HG03521 (cell line): ENCODE results near the gene MLH1.
"Not testable (repeated sequence)": the region's sequence is repeated elsewhere in the genome, so short reads cannot be mapped to it uniquely, and the experiment has no call there.

ENCODE experiments used
- ATAC-seq: cut with Tn5 transposase; IDR thresholded peaks from one replicate; pipeline ENCODE4 v1.9.1; 2021; ENCODE audit warnings: mild to moderate bottlenecking, moderate library complexity; ENCODE audit not compliant: unreplicated experiment

MLH1 gene

DNA sequence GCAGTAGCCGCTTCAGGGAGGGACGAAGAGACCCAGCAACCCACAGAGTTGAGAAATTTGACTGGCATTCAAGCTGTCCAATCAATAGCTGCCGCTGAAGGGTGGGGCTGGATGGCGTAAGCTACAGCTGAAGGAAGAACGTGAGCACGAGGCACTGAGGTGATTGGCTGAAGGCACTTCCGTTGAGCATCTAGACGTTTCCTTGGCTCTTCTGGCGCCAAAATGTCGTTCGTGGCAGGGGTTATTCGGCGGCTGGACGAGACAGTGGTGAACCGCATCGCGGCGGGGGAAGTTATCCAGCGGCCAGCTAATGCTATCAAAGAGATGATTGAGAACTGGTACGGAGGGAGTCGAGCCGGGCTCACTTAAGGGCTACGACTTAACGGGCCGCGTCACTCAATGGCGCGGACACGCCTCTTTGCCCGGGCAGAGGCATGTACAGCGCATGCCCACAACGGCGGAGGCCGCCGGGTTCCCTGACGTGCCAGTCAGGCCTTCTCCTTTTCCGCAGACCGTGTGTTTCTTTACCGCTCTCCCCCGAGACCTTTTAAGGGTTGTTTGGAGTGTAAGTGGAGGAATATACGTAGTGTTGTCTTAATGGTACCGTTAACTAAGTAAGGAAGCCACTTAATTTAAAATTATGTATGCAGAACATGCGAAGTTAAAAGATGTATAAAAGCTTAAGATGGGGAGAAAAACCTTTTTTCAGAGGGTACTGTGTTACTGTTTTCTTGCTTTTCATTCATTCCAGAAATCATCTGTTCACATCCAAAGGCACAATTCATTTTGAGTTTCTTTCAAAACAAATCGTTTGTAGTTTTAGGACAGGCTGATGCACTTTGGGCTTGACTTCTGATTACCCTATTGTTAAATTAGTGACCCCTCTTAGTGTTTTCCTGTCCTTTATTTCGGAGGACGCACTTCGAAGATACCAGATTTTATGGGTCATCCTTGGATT is at the start of gene MLH1:
TSS of gene MLH1 (plus strand) at position 193 of the 958 bp plus-strand sequence. CDS start at position 223, 30 bp downstream.
- ATAC-seq: peak; percentile 88

DNA sequence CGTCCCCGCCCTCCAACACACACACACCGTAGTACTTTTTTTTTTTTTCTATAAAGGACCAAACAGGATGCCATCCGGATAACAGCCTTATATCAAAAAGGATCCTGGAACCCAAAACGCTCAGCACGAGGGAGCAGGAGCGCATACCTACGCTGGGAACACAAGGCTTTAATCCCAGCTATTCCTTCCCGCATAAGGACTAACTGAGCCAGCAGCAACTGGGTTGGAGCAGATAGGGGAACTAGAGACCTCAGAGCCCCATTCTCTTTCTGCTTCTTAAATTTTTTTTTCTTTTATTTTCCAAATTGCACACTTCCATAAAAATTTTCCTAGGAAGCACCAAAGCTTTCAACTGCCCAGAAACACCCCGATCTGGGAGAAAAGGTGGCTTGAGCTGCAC is 49.7 kb upstream of the MLH1 start:
- ATAC-seq: no peak

GRCh38 chr3:36944012-36944640 is 49.2 kb upstream of the MLH1 start:
- ATAC-seq: peak; percentile 49

GRCh38 chr3:36944641-36945270 is 48.6 kb upstream of the MLH1 start, which contains the start of gene TRANK1:
Gene TRANK1 (minus strand): TSS chr3:36945054. CDS start chr3:36944809, 245 bp downstream.
- ATAC-seq: peak; percentile 62

DNA sequence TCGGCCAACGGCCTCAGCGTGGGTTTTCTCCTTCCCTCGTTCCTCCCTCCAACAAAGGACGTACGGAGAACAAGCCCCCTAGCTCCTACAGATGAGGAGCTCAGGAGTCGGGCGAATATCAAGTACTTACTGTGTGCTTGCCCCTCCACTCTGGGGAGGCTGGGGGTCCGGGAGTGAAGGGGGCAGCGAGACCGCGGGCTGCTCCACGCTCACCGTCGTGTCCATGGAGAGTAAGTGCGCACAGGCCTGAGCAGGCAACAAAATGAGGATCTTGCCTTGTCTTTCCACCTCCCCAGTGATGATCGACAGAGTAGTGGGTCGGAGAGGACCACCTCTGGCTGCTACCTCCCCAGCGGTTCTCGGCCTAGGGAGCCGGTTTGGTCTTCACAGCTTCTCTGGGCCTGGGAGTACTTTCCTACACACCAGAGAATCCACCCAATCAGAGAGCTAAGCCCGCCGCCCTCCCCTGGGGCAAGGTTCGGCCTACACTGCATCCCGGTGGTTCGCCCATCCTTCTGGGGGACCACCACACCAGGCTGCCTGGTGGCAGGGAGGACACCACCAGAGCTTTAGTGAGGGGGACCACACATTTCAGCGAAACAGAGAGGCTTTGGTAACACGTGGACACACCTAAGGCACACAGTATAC is 47.9 kb upstream of the MLH1 start:
- no peak for ATAC-seq

DNA sequence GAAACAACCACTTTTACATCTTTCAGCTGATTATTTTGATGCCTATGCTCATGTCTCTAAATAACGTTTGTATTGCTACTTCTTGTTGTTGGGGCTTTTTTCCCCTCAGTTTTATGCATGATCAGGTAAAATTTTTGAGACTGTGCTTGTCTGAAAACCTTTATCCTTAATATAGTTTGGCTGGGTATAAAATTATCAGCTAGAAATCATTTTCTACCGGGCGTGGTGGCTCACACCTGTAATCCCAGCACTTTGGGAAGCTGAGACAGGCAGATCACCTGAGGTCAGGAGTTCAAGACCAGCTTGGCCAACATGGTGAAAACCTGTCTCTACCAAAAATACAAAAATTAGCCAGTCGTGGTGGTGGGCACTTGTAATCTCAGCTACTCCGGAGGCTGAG is 45.5 kb upstream of the MLH1 start:
- ATAC-seq: not testable (repeated sequence)

GRCh38 chr3:36954452-36955134 is 38.7 kb upstream of the MLH1 start:
- ATAC-seq: no peak

DNA sequence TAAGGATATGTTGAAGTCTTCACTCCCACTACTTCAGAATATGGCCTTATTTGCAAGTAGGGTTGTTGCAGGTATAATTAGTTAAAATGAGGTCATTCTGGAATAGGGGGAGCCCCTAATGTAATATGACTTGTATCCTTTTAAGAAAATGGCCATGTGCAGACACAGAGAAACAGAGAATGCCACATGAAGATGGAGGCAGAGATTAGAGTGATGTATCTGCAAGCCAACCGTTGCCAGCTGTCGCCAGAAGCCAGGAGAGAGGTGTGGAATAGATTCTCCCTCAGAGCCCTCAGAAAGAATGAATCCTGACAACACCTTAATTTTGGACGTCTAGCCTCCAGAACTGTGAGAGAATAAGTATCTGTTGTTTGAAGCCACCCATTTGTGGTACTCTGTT is 37.2 kb upstream of the MLH1 start:
- ATAC-seq: no peak

GRCh38 chr3:36957063-36957462 is 36.3 kb upstream of the MLH1 start:
- no peak for ATAC-seq

DNA sequence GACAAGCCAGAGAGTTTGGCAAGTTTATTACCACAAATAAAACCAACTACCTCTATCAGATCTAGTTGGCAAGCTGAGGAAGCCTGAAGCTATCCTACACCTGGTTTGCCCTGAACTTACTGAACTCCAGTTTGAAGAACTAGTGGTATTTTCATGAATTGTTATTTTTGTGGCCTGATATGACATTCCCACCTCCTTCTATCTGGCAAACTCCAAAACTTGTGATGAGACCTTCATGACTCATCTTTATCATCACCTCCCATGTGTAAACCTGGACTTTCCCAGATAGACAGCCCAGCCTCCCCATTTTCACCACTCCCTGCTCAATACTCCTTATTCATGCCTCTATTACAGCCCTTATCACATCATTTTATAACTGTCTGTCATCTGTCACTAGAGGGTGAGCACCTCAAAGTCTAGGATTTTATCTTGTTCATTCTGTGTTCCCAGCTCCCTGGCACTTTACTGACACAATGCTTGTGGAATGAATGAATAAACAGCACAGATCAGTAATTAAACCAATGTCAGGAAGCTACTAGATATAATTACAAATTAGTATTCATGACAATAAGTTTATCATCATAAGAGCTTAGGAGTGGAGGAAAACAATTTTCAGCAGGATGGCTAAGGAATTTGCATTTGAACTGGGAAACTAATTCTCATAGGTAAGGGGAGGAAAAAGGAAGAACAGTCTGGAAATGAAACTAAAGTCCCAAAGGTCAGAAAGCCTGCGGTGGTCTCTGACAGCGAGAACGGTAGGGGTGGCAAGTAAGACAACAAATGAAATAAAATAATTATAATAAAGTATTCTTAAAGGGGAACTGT is 35.2 kb upstream of the MLH1 start:
- ATAC-seq: no peak

- ATAC-seq: no peak
Measured at GRCh38 chr3:36959821-36960220, 33.5 kb upstream of the MLH1 start.

DNA sequence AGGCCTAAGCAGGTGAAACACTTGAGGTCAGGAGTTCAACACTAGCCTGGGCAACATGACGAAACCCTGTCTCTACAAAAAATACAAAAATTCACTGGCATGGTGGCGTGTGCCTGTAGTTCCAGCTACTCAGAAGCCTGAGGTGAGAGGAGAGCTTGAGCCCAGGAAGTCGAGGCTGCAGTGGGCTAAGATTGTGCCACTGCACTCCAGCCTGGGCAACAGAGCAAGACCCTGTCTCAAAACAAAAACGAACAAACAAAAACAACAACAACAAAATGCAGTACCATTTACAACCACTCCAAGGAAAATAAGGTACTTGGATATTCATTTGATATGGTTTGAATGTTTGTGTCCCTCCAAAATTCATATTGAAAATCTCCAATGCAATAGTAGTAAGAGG is 32.8 kb upstream of the MLH1 start:
- no peak for ATAC-seq

GRCh38 chr3:36963008-36963407 is 30.3 kb upstream of the MLH1 start:
- not testable (repeated sequence) for ATAC-seq

DNA sequence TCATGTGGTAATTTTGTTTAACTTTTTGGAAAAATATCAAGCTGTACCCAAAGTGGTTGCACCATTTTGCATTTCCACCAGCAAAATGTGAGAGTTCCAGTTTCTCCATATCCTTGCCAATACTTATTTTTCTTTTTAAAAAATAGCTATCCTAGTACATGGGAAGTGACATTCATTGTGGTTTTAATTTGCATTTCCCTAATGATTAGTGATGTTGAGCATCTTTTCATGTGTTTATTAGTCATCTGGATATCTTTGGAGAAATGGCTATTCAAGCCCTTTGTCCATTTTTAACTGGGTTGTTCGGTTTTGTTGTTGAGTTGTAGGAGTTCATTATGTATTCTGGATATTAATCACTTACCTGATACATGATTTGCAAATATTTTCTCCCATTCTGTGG is 29.0 kb upstream of the MLH1 start:
- ATAC-seq: no peak

GRCh38 chr3:36964817-36965216 is 28.5 kb upstream of the MLH1 start:
- no peak for ATAC-seq

- ATAC-seq: no peak
Measured at GRCh38 chr3:36965440-36965839, 27.9 kb upstream of the MLH1 start.

- ATAC-seq: no peak
Measured at GRCh38 chr3:36969085-36969484, 24.2 kb upstream of the MLH1 start.

- peak; percentile 99 for ATAC-seq
Measured at GRCh38 chr3:36969540-36970432, 23.5 kb upstream of the MLH1 start.

DNA sequence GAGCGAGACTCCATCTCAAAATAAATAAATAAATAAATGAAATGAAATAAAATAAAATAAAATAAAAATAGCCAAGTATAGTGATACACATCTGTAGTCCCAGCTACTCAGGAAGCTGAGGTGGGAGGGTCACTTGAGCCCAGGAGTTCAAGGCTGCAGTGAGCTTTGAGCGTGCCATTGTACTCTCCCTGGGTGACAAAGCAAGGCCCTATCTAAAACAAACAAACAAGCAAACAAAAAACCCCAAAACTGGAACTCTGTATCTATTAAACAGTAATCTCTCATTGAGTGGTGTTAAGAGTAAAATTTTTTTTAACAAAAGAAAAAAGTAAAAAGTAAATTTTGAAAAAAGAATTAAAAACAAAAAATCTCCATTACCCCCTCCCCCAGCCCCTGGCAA is 21.2 kb upstream of the MLH1 start:
- ATAC-seq: no peak
